ENCODE data around the gene AADACL4. TPM values are rescaled to one million over a fixed set of nuclear protein-coding genes. Genes with fewer than 3 reads are reported as not detected.

The AADACL4 gene
- total RNA-seq, 1 donor from 2014 or later = not detected

- Mint-ChIP-seq H3K27me3 (ENCODE audit: low read depth) (peaks cover 6% of the 10 kb centered on the region), H3K4me1 (no peaks in the 10 kb centered on the region), H3K27ac (ENCODE audit: unreplicated experiment) (no peak overlapping the region), H3K4me3 (no peak overlapping the region), H3K36me3 (ENCODE audit: low read depth) (no peaks in the 10 kb centered on the region), H3K9me3 (no peaks in the 10 kb centered on the region)
- no peak for DNase-seq (ENCODE audit: low read depth, low spot score)
- no peak for TF ChIP-seq CTCF (conservative IDR thresholded peaks at IDR 0.05)
Observed at GRCh38 chr1:12648741-12649140, 4.9 kb downstream of the AADACL4 start.

- no peak overlapping the region for H3K27ac Mint-ChIP-seq (ENCODE audit: unreplicated experiment)
- no peaks in the 10 kb centered on the region for H3K36me3 Mint-ChIP-seq (ENCODE audit: low read depth)
Observed at GRCh38 chr1:12649971-12650421, 6.1 kb downstream of the AADACL4 start.

GRCh38 chr1:12654004-12654567, 10.2 kb downstream of the AADACL4 start:
- Mint-ChIP-seq H3K9me3 (peaks cover 5% of the 10 kb centered on the region), H3K36me3 (ENCODE audit: low read depth) (no peaks in the 10 kb centered on the region), H3K27me3 (ENCODE audit: low read depth) (peaks cover 8% of the 10 kb centered on the region), H3K4me3 (no peak overlapping the region), H3K27ac (ENCODE audit: unreplicated experiment) (no peak overlapping the region), H3K4me1 (peaks cover 4% of the 10 kb centered on the region)
- no peak for DNase-seq (ENCODE audit: low read depth, low spot score)
- no peak for TF ChIP-seq CTCF (conservative IDR thresholded peaks at IDR 0.05)

More at GRCh38 chr1:12649971-12650421, 6.1 kb downstream of the AADACL4 start:
- Mint-ChIP-seq H3K4me3 (no peak overlapping the region), H3K9me3 (no peaks in the 10 kb centered on the region), H3K27me3 (ENCODE audit: low read depth) (peaks cover 6% of the 10 kb centered on the region), H3K4me1 (no peaks in the 10 kb centered on the region)
- TF ChIP-seq CTCF (conservative IDR thresholded peaks at IDR 0.05) = no peak
- no peak for DNase-seq (ENCODE audit: low read depth, low spot score)

- H3K9me3 Mint-ChIP-seq = peaks cover 5% of the 10 kb centered on the region
- TF ChIP-seq CTCF (conservative IDR thresholded peaks at IDR 0.05) = no peak
- H3K4me1 Mint-ChIP-seq = peaks cover 4% of the 10 kb centered on the region
- DNase-seq (ENCODE audit: low read depth, low spot score) = no peak
- H3K27me3 Mint-ChIP-seq (ENCODE audit: low read depth) = peaks cover 7% of the 10 kb centered on the region
- no peaks in the 10 kb centered on the region for H3K36me3 Mint-ChIP-seq (ENCODE audit: low read depth)
- H3K4me3 Mint-ChIP-seq = no peak overlapping the region
- no peak overlapping the region for H3K27ac Mint-ChIP-seq (ENCODE audit: unreplicated experiment)
Observed at GRCh38 chr1:12654657-12655056, 10.8 kb downstream of the AADACL4 start.

GRCh38 chr1:12656575-12656974, 12.7 kb downstream of the AADACL4 start:
- H3K4me1 Mint-ChIP-seq = peaks cover 4% of the 10 kb centered on the region
- H3K4me3 Mint-ChIP-seq = no peak overlapping the region
- no peak for TF ChIP-seq CTCF (conservative IDR thresholded peaks at IDR 0.05)
- H3K9me3 Mint-ChIP-seq = peaks cover 5% of the 10 kb centered on the region
- peaks cover 7% of the 10 kb centered on the region for H3K27me3 Mint-ChIP-seq (ENCODE audit: low read depth)
- no peaks in the 10 kb centered on the region for H3K36me3 Mint-ChIP-seq (ENCODE audit: low read depth)
- H3K27ac Mint-ChIP-seq (ENCODE audit: unreplicated experiment) = no peak overlapping the region
- no peak for DNase-seq (ENCODE audit: low read depth, low spot score)

Measured in neural crest cell (in vitro differentiated cells).